K562 (cell line): ENCODE measurements around the gene ZNF689. TPM values are rescaled to one million over a fixed set of nuclear protein-coding genes. Genes with fewer than 3 reads are reported as not detected.

Source experiments
- CBX1 ChIP-seq: sonication (generic); IDR thresholded peaks from 2 replicates; pipeline ENCODE4 v1.6.1; 2016; ENCODE audit warnings: antibody characterized with exemption, low read depth, mild to moderate bottlenecking
- DMBX1 ChIP-seq: fragments of 250-450 bp; sonication (Bioruptor Pico); IDR thresholded peaks from 2 replicates; pipeline ENCODE4 v1.8.0; 2022; ENCODE audit warnings: inconsistent platforms, mild to moderate bottlenecking, moderate library complexity, borderline replicate concordance
- FOXM1 ChIP-seq, 2 experiments: fragments of 450-650 bp in 1 of 2; sonication (generic) in 1 of 2; formaldehyde crosslinking in 1 of 2; IDR thresholded peaks; 2 replicates each; pipeline versions ENCODE4 v1.6.1 to v1.9.0; 2017 to 2022; ENCODE audit warnings: low read depth in 2 of 2, mild to moderate bottlenecking in 2 of 2, missing genetic modification reagents in 1 of 2, moderate library complexity in 1 of 2
- HNRNPK ChIP-seq: fragments of 200-400 bp; formaldehyde crosslinking; IDR thresholded peaks from one replicate; pipeline ENCODE4 v1.6.1; 2018; ENCODE audit warnings: mild to moderate bottlenecking, low read depth, low read length; ENCODE audit not compliant: poor library complexity, severe bottlenecking
- KAT7 ChIP-seq: sonication (generic); formaldehyde crosslinking; IDR thresholded peaks from 2 replicates; pipeline ENCODE4 v1.8.0; 2022; ENCODE audit warnings: missing genetic modification reagents, mild to moderate bottlenecking, borderline replicate concordance
- NFRKB ChIP-seq: fragments of 450-650 bp; IDR thresholded peaks from 2 replicates; pipeline ENCODE4 v1.6.1; 2016; ENCODE audit warnings: low read depth
- NR2C2 ChIP-seq, 2 experiments: fragments of 200-800 bp in 1 of 2; sonication (Bioruptor generic) in 1 of 2; sonication (generic) in 1 of 2; formaldehyde crosslinking in 1 of 2; IDR thresholded peaks; 2 replicates each; pipeline versions ENCODE4 v1.6.1 to v1.8.0; 2016 to 2022; ENCODE audit warnings: mild to moderate bottlenecking in 1 of 2, missing compliant biosample characterization in 1 of 2, missing genetic modification characterization in 1 of 2, missing genetic modification reagents in 1 of 2
- POLR2H ChIP-seq: IDR thresholded peaks from 2 replicates; pipeline ENCODE4 v1.6.1; 2016; ENCODE audit warnings: missing genetic modification characterization, low read depth, mild to moderate bottlenecking, control low read depth, missing compliant biosample characterization, moderate library complexity
- RBFOX2 ChIP-seq: fragments of 200-400 bp; formaldehyde crosslinking; IDR thresholded peaks from 2 replicates; pipeline ENCODE4 v1.6.1; 2017; ENCODE audit warnings: low read depth, mild to moderate bottlenecking, low read length, moderate library complexity
- SIRT6 ChIP-seq: IDR thresholded peaks from one replicate; pipeline ENCODE4 v1.6.1; 2012; ENCODE audit warnings: low read depth, mild to moderate bottlenecking, control low read depth, inconsistent platforms, low read length, moderate library complexity
- XRCC3 ChIP-seq: fragments of 450-650 bp; IDR thresholded peaks from 2 replicates; pipeline ENCODE4 v1.6.1; 2017; ENCODE audit warnings: mild to moderate bottlenecking, moderate library complexity
- ZNF609 ChIP-seq: sonication (generic); formaldehyde crosslinking; IDR thresholded peaks from 2 replicates; pipeline ENCODE4 v1.8.1; 2023; ENCODE audit warnings: missing genetic modification reagents, mild to moderate bottlenecking, borderline replicate concordance
- polyA plus RNA-seq, 8 experiments: library from polyadenylated mRNA; depleted of rRNA in 4 of 8; stranded (reverse) in 5 of 8; unstranded in 3 of 8; fragments of >200 nt; fragmentation: Nextera tagmentation in 2 of 8; fragmentation: Illumina TruSeq in 1 of 8; extraction: Ambion mirVana in 2 of 8; extraction: Trizol in 1 of 8; gene quantifications; 2 replicates each; pipeline versions ENCODE4 v1.2.1 to v1.2.3, GENCODE V29; 2011 to 2014; ENCODE audit warnings: inconsistent platforms in 1 of 8, missing spikeins in 1 of 8
- total RNA-seq, 7 experiments: library from RNA; depleted of rRNA in 6 of 7; stranded (reverse); fragments of >200 nt in 6 of 7; fragmentation: Illumina TruSeq in 2 of 7; extraction: Trizol in 2 of 7; gene quantifications; 2 replicates each; pipeline versions ENCODE4 v1.2.1 to v1.2.3, GENCODE V29; 2011 to 2021; ENCODE audit warnings: low replicate concordance in 1 of 7
- TF ChIP-seq, protein P1 (sequence below): fragments of 450-650 bp; formaldehyde crosslinking; IDR thresholded peaks from 2 replicates; pipeline ENCODE4 v1.4.0; 2020; ENCODE audit warnings: mild to moderate bottlenecking, moderate library complexity
- TF ChIP-seq, protein P2 (sequence below): fragments of 450-650 bp; IDR thresholded peaks from 2 replicates; pipeline ENCODE4 v1.6.1; 2017; ENCODE audit warnings: antibody characterized with exemption, mild to moderate bottlenecking

Gene ZNF689
- total and polyA plus RNA-seq, 9 of the 15 experiments (the other 6 are each of a cell fraction or from before 2014, with no cell fraction given), result 5.4 to 15.4 (median 10.8) TPM

GRCh38 chr16:30609926-30610839 lies at the start of gene ZNF689 (continued):
- TF ChIP-seq, protein P1, sequence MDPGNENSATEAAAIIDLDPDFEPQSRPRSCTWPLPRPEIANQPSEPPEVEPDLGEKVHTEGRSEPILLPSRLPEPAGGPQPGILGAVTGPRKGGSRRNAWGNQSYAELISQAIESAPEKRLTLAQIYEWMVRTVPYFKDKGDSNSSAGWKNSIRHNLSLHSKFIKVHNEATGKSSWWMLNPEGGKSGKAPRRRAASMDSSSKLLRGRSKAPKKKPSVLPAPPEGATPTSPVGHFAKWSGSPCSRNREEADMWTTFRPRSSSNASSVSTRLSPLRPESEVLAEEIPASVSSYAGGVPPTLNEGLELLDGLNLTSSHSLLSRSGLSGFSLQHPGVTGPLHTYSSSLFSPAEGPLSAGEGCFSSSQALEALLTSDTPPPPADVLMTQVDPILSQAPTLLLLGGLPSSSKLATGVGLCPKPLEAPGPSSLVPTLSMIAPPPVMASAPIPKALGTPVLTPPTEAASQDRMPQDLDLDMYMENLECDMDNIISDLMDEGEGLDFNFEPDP (CRISPR knock-in tag), result 0 out of 2 replicates have a peak, but pooled peaks have one; percentile 61
- TF ChIP-seq XRCC3 (no peak), ZNF609 (peak; percentile 67; the same call in 1 of the 2 replicates), HNRNPK (no peak), NR2C2 (CRISPR knock-in tag; IDR thresholded peaks at IDR 0.05) (peak; percentile 60; the same call in 1 of the 2 replicates), NR2C2 (tag; IDR thresholded peaks at IDR 0.05) (peak; percentile 93), CBX1 (0 out of 2 replicates have a peak, but pooled peaks have one; percentile 73), NFRKB (peak; percentile 99), RBFOX2 (peak; percentile 92), POLR2H (tag) (peak; percentile 78), SIRT6 (no peak), DMBX1 (CRISPR knock-in tag) (peak; percentile 71; the same call in 1 of the 2 replicates), FOXM1 (IDR thresholded peaks at IDR 0.05; ENCODE audit: low read depth) (peak; percentile 57; the same call in 1 of the 2 replicates), FOXM1 (CRISPR knock-in tag; IDR thresholded peaks at IDR 0.05; ENCODE audit: low read depth) (peak; percentile 67; the same call in 1 of the 2 replicates), KAT7 (CRISPR knock-in tag) (peak; percentile 84; the same call in 1 of the 2 replicates)
- TF ChIP-seq, protein P2, sequence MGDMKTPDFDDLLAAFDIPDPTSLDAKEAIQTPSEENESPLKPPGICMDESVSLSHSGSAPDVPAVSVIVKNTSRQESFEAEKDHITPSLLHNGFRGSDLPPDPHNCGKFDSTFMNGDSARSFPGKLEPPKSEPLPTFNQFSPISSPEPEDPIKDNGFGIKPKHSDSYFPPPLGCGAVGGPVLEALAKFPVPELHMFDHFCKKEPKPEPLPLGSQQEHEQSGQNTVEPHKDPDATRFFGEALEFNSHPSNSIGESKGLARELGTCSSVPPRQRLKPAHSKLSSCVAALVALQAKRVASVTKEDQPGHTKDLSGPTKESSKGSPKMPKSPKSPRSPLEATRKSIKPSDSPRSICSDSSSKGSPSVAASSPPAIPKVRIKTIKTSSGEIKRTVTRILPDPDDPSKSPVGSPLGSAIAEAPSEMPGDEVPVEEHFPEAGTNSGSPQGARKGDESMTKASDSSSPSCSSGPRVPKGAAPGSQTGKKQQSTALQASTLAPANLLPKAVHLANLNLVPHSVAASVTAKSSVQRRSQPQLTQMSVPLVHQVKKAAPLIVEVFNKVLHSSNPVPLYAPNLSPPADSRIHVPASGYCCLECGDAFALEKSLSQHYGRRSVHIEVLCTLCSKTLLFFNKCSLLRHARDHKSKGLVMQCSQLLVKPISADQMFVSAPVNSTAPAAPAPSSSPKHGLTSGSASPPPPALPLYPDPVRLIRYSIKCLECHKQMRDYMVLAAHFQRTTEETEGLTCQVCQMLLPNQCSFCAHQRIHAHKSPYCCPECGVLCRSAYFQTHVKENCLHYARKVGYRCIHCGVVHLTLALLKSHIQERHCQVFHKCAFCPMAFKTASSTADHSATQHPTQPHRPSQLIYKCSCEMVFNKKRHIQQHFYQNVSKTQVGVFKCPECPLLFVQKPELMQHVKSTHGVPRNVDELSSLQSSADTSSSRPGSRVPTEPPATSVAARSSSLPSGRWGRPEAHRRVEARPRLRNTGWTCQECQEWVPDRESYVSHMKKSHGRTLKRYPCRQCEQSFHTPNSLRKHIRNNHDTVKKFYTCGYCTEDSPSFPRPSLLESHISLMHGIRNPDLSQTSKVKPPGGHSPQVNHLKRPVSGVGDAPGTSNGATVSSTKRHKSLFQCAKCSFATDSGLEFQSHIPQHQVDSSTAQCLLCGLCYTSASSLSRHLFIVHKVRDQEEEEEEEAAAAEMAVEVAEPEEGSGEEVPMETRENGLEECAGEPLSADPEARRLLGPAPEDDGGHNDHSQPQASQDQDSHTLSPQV, result 0 out of 2 replicates have a peak, but pooled peaks have one; percentile 29
